HEK293T (cell line): ENCODE data around the gene UNC79.

Source experiments
- BHLHE40 ChIP-seq: fragments of 450-650 bp; IDR thresholded peaks from 2 replicates; pipeline ENCODE4 v1.6.1; 2016; ENCODE audit warnings: mild to moderate bottlenecking, moderate library complexity, borderline replicate concordance
- FOXK2 ChIP-seq: fragments of 450-650 bp; IDR thresholded peaks from 2 replicates; pipeline ENCODE4 v1.6.1; 2016; ENCODE audit warnings: mild to moderate bottlenecking
- SUZ12 ChIP-seq: fragments of 450-650 bp; IDR thresholded peaks from 2 replicates; pipeline ENCODE4 v1.6.1; 2016; ENCODE audit warnings: mild to moderate bottlenecking

DNA sequence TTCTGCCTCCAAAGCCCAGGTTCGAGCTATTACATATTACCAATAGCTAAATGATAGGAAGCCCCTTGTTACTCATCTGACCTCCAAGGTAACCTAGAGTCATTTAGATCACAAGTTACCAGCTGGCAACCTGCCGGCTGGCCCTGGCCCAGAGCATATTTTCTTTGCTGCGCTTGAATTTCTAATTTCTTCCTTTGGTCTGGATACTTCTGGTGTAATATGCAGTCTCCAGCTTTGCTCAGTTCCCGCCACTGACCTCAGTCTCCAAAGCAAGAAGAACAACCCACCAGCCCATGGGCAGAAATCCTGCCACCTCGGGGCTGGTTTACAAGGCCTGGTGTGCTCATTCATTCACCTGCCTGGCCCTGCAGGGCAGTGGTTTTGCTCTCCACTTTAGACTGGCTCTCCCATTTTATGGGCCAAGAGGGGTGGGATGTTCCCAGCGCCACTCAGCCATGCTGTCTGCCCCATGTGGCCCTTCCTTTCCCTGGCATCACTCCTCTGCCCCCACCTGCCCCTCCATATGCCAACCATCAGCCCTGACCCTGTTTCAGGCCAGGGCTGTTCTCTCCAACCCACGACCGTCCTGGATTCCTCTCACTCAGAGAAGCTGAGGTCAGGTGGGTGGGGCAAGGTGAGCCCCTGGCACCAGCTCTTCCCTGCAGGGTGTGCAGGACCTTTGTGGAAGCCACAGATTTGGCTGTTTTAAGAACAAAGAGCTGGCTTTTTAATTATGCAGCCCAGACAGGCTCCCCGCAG, 281.5 kb downstream of the UNC79 start:
- no peak for TF ChIP-seq FOXK2
- TF ChIP-seq BHLHE40: no peak
- no peak for TF ChIP-seq SUZ12
